Smooth muscle cell (in vitro differentiated cells): Measurements from ENCODE around the gene PSMD5. TPM values are rescaled to one million over a fixed set of nuclear protein-coding genes. Genes with fewer than 3 reads are reported as not detected.

ENCODE experiments used
- DNase-seq: peaks from one replicate; lab custom pipeline; 2025; ENCODE audit not compliant: unreplicated experiment; lab: John Stamatoyannopoulos, UW
- H2AFZ ChIP-seq: fragments of 200-600 bp; sonication (generic); 2 replicates; pipeline ENCODE4 v1.6.0; 2016; ENCODE audit warnings: antibody characterized with exemption, low read depth, mild to moderate bottlenecking
- H3F3A ChIP-seq: fragments of 200-600 bp; sonication (generic); 2 replicates; pipeline ENCODE4 v1.6.0; 2017; ENCODE audit warnings: antibody characterized with exemption, low read depth
- H3K27ac ChIP-seq: fragments of 200-600 bp; sonication (generic); 2 replicates; pipeline ENCODE4 v1.5.1; 2016; ENCODE audit warnings: low read depth, mild to moderate bottlenecking
- H3K27me3 ChIP-seq: fragments of 200-600 bp; sonication (generic); 2 replicates; pipeline ENCODE4 v1.6.1; 2016; ENCODE audit warnings: low read depth, mild to moderate bottlenecking
- H3K36me3 ChIP-seq: fragments of 200-600 bp; sonication (generic); 2 replicates; pipeline ENCODE4 v1.5.1; 2016; ENCODE audit warnings: low read depth
- H3K4me1 ChIP-seq: fragments of 200-600 bp; sonication (generic); 2 replicates; pipeline ENCODE4 v1.5.1; 2016; ENCODE audit warnings: low read depth
- H3K4me2 ChIP-seq: fragments of 200-600 bp; sonication (generic); 2 replicates; pipeline ENCODE4 v1.6.0; 2016; ENCODE audit warnings: mild to moderate bottlenecking
- H3K4me3 ChIP-seq: fragments of 200-600 bp; sonication (generic); 2 replicates; pipeline ENCODE4 v1.5.1; 2016; ENCODE audit warnings: mild to moderate bottlenecking
- H3K79me2 ChIP-seq: fragments of 200-600 bp; sonication (generic); 2 replicates; pipeline ENCODE4 v1.6.0; 2016; ENCODE audit warnings: low read depth, mild to moderate bottlenecking
- H3K9ac ChIP-seq: fragments of 200-600 bp; sonication (generic); 2 replicates; pipeline ENCODE4 v1.6.0; 2016; ENCODE audit warnings: low read depth
- H3K9me3 ChIP-seq: fragments of 200-600 bp; sonication (generic); replicated peaks from 2 replicates; pipeline ENCODE4 v1.5.1; 2016; ENCODE audit warnings: low read depth
- H4K20me1 ChIP-seq: fragments of 200-600 bp; sonication (generic); 2 replicates; pipeline ENCODE4 v1.6.0; 2016; ENCODE audit warnings: low read depth
- CTCF ChIP-seq: fragments of 200-600 bp; sonication (generic); IDR thresholded peaks from 2 replicates; pipeline ENCODE4 v1.5.1; 2017; ENCODE audit warnings: borderline replicate concordance, mild to moderate bottlenecking, antibody characterized with exemption; ENCODE audit not compliant: insufficient read depth, poor library complexity, severe bottlenecking
- WGBS: methylation state at CpG from one replicate; pipeline ENCODE4 v1.1.7; 2016; ENCODE audit warnings: low lambda C conversion rate; 5-methylcytosine and 5-hydroxymethylcytosine counted together
- polyA plus RNA-seq: library from polyadenylated mRNA; unstranded; fragments of >200 nt; fragmentation: Nextera tagmentation; extraction: Ambion mirVana; gene quantifications from 2 replicates; pipeline ENCODE4 v1.2.1, GENCODE V29; 2016
- total RNA-seq: library from RNA; depleted of rRNA; stranded (reverse); fragments of >200 nt; gene quantifications from 2 replicates; pipeline ENCODE4 v1.2.3, GENCODE V29; 2014

Gene PSMD5
- total and polyA plus RNA-seq, 2 experiments from 2014 or later: 14.4 to 18.6 TPM

GRCh38 chr9:120855827-120856670 lies 13.3 kb upstream of the PSMD5 start:
- H3K27me3 ChIP-seq: no peaks in the 10 kb centered on the region
- DNase-seq: no peak
- H2AFZ ChIP-seq: no peak overlapping the region
- H3K36me3 ChIP-seq: no peaks in the 10 kb centered on the region
- H3K9me3 ChIP-seq: no peaks in the 10 kb centered on the region
- peaks cover 16% of the 10 kb centered on the region for H3K4me1 ChIP-seq
- no peaks in the 10 kb centered on the region for H3F3A ChIP-seq
- 96% methylated on average over 7 of the region's 7 CpGs for WGBS
- H3K9ac ChIP-seq: no peak overlapping the region
- no peak overlapping the region for H3K4me2 ChIP-seq
- H3K4me3 ChIP-seq: no peak overlapping the region
- H4K20me1 ChIP-seq: no peaks in the 10 kb centered on the region
- no peak for TF ChIP-seq CTCF
- no peaks in the 10 kb centered on the region for H3K79me2 ChIP-seq
- H3K27ac ChIP-seq: no peak overlapping the region

GRCh38 chr9:120854596-120855327 lies 12.0 kb upstream of the PSMD5 start:
- Histone ChIP-seq H3K36me3 (no peaks in the 10 kb centered on the region), H3K79me2 (no peaks in the 10 kb centered on the region), H3F3A (no peaks in the 10 kb centered on the region), H3K4me3 (no peak overlapping the region), H3K27me3 (no peaks in the 10 kb centered on the region), H4K20me1 (no peaks in the 10 kb centered on the region), H3K9me3 (no peaks in the 10 kb centered on the region), H3K4me2 (no peak overlapping the region), H3K9ac (no peak overlapping the region), H2AFZ (no peak overlapping the region), H3K27ac (no peak overlapping the region), H3K4me1 (peaks cover 16% of the 10 kb centered on the region)
- WGBS: 89% methylated on average over 3 of the region's 3 CpGs
- no peak for DNase-seq
- no peak for TF ChIP-seq CTCF

DNA sequence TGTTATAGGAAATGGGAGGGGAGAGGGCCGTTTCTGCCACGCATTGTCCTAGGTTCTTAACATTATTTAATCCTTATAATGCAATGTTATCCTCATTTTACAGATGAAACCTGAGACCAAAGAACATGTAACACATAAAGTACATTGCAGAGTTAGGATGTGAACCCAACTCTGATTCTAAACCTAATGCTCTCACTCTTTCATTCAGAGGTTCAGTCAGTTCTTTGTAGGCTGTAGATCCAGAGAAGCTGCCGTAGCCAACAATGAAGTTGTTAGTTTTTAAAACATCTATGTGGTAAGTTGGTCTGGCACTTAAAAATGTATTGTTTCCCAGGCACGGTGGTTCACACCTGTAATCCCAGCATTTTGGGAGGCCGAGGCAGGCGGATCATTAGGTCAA lies 10.5 kb upstream of the PSMD5 start:
- Histone ChIP-seq H3K4me2 (no peak overlapping the region), H3F3A (no peaks in the 10 kb centered on the region), H3K4me1 (peaks cover 16% of the 10 kb centered on the region), H3K27ac (no peak overlapping the region), H2AFZ (no peak overlapping the region), H4K20me1 (no peaks in the 10 kb centered on the region), H3K9ac (no peak overlapping the region), H3K36me3 (no peaks in the 10 kb centered on the region), H3K4me3 (no peak overlapping the region), H3K79me2 (no peaks in the 10 kb centered on the region), H3K27me3 (no peaks in the 10 kb centered on the region), H3K9me3 (no peaks in the 10 kb centered on the region)
- 97% methylated on average over 6 of the region's 6 CpGs for WGBS
- TF ChIP-seq CTCF: no peak
- DNase-seq: no peak
